Spleen (tissue), 11 donors: ENCODE results near the gene SNX5. TPM values are rescaled to one million over a fixed set of nuclear protein-coding genes. Genes with fewer than 3 reads are reported as not detected.

Experiments
- DNase-seq: peaks from one replicate; pipeline ENCODE4 v3.0.0-alpha.2; 2020
- H3K27ac ChIP-seq, 8 donors: fragments of 200-600 bp; sonication (generic) in 7 of 8; 1 replicate in 4 of 8; 2 replicates in 4 of 8; pipeline versions ENCODE4 v1.5.0 to v1.8.0; 2016 to 2021; ENCODE audit warnings: inconsistent platforms in 4 of 8, mild to moderate bottlenecking in 4 of 8, moderate library complexity in 1 of 8
- H3K27me3 ChIP-seq, 7 donors: fragments of 200-600 bp; sonication (generic) in 6 of 7; replicated peaks in 1 of 7; 1 replicate in 4 of 7; 2 replicates in 3 of 7; pipeline versions ENCODE4 v1.5.0 to v1.8.0; 2016 to 2021; ENCODE audit warnings: inconsistent platforms in 3 of 7, mild to moderate bottlenecking in 1 of 7
- H3K36me3 ChIP-seq, 6 donors: fragments of 200-600 bp; sonication (generic) in 5 of 6; 1 replicate in 4 of 6; 2 replicates in 2 of 6; pipeline versions ENCODE4 v1.5.0 to v1.8.0; 2016 to 2021; ENCODE audit warnings: inconsistent platforms in 2 of 6
- H3K4me1 ChIP-seq, 6 donors: fragments of 200-600 bp; sonication (generic) in 5 of 6; 1 replicate in 3 of 6; 2 replicates in 3 of 6; pipeline versions ENCODE4 v1.5.0 to v1.8.0; 2016 to 2021; ENCODE audit warnings: inconsistent platforms in 3 of 6
- H3K4me3 ChIP-seq, 8 donors: fragments of 200-600 bp; sonication (generic) in 7 of 8; 1 replicate in 4 of 8; 2 replicates in 4 of 8; pipeline versions ENCODE4 v1.5.0 to v1.8.0; 2016 to 2021; ENCODE audit warnings: inconsistent platforms in 4 of 8, mild to moderate bottlenecking in 4 of 8, moderate library complexity in 2 of 8
- H3K9me3 ChIP-seq, 8 donors: fragments of 200-600 bp; sonication (generic) in 7 of 8; 1 replicate in 4 of 8; 2 replicates in 4 of 8; pipeline versions ENCODE4 v1.5.0 to v1.8.0; 2016 to 2021; ENCODE audit warnings: inconsistent platforms in 4 of 8
- POLR2A ChIP-seq, 3 donors: fragments of 450-650 bp; IDR thresholded peaks; one replicate each; pipeline ENCODE4 v1.5.1; 2017; ENCODE audit warnings: antibody characterized with exemption in 3 of 3, mild to moderate bottlenecking in 1 of 3
- POLR2AphosphoS5 ChIP-seq, 3 donors: sonication (generic); formaldehyde crosslinking; IDR thresholded peaks; one replicate each; pipeline ENCODE4 v1.5.1; 2017; ENCODE audit warnings: antibody characterized with exemption in 3 of 3
- WGBS, 5 donors: extraction: QIAGEN DNeasy Blood & Tissue Kit in 3 of 5; methylation state at CpG; one replicate each; pipeline versions ENCODE4 v1.1.5 to v1.1.7; 2013 to 2018; 5-methylcytosine and 5-hydroxymethylcytosine counted together
- intact Hi-C: fragments of 100-400 bp; cut with DNase I; formaldehyde crosslinking; loops from one replicate; pipeline ENCODE4 v1.15.0; 2023; ENCODE audit warnings: low total_unique reads
- polyA plus RNA-seq, 3 donors: library from polyadenylated mRNA; stranded (reverse); fragments of 200-250 nt; gene quantifications; one replicate each; pipeline ENCODE4 v1.2.1, GENCODE V29; 2013
- total RNA-seq, 7 donors: library from RNA; depleted of rRNA in 3 of 7; stranded (reverse); fragments of >200 nt in 3 of 7; fragmentation: NEBNext Ultra II Directional in 4 of 7; extraction: Animal tissue kit (Norgen Biotek cat#: 25700) in 4 of 7; gene quantifications; one replicate each; pipeline versions ENCODE4 v1.1.0 to v1.2.1, GENCODE V29; 2016 to 2021
- TF ChIP-seq, protein P1 (sequence below), 11 experiments: fragments of 200-600 bp in 7 of 11; fragments of 450-650 bp in 4 of 11; sonication (generic) in 4 of 11; IDR thresholded peaks in 8 of 11; conservative IDR thresholded peaks in 3 of 11; 1 replicate in 7 of 11; 2 replicates in 4 of 11; pipeline versions ENCODE4 v1.4.0 to v1.8.0; 2016 to 2021; ENCODE audit warnings: antibody characterized with exemption in 11 of 11, inconsistent platforms in 4 of 11, mild to moderate bottlenecking in 1 of 11
- donor health status: healthy with polysubstance abuse.
- donor health status: DM: no; HTN: no; CAD: no; lungs with moderate emphysema.
- donor health status: DM: no; HTN: no; CAD: no.
- donor health status: Bipolar disorder and iron deficiency.
- donor health status: healthy.
- donor health status: DM: no; HTN: no; CAD: no.
- donor health status: DM: yes; HTN: yes; CAD: no.

Gene SNX5
- total and polyA plus RNA-seq, 10 donors: 126 to 261 (median 175) TPM

- DNase-seq: no peak
- H3K4me3 ChIP-seq: no peak overlapping the region
- no peak overlapping the region for H3K27ac ChIP-seq
- H3K9me3 ChIP-seq: no peaks in the 10 kb centered on the region
- no peak for TF ChIP-seq POLR2A (IDR thresholded peaks at IDR 0.05)
- TF ChIP-seq, protein P1, sequence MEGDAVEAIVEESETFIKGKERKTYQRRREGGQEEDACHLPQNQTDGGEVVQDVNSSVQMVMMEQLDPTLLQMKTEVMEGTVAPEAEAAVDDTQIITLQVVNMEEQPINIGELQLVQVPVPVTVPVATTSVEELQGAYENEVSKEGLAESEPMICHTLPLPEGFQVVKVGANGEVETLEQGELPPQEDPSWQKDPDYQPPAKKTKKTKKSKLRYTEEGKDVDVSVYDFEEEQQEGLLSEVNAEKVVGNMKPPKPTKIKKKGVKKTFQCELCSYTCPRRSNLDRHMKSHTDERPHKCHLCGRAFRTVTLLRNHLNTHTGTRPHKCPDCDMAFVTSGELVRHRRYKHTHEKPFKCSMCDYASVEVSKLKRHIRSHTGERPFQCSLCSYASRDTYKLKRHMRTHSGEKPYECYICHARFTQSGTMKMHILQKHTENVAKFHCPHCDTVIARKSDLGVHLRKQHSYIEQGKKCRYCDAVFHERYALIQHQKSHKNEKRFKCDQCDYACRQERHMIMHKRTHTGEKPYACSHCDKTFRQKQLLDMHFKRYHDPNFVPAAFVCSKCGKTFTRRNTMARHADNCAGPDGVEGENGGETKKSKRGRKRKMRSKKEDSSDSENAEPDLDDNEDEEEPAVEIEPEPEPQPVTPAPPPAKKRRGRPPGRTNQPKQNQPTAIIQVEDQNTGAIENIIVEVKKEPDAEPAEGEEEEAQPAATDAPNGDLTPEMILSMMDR (IDR thresholded peaks at IDR 0.05 in 8 of 11, conservative IDR thresholded peaks at IDR 0.05 in 3 of 11): no peak
- TF ChIP-seq POLR2AphosphoS5 (IDR thresholded peaks at IDR 0.05): no peak
- intact Hi-C loops: no loop called here
- no peaks in the 10 kb centered on the region for H3K4me1 ChIP-seq
- no peaks in the 10 kb centered on the region for H3K36me3 ChIP-seq
- H3K27me3 ChIP-seq: peaks cover 0 to 17% (median 0%) of the 10 kb centered on the region in 7 donors
- 79 to 89% (median 84%) methylated on average over 11 of the region's 11 CpGs for WGBS, 5 donors
Observed at GRCh38 chr20:17925141-17925939, 43.3 kb downstream of the SNX5 start.

DNA sequence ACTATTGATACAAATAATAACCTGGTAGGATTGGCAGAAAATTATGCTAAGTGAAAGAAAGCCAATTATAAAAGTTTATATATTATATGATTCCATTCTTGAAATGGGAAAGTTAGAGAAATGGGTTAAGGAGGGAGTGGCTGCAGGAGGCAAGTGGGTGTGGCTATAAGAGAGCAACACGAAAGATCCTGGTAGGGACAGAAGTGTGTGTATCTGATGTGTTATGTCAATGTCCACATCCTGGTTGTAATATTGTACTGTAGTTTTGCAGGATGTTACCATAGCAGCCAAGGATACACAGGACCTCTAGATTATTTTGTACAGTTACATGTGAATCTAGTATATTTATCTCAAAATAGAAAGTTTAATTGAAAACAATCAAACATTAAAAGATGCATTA, 46.8 kb downstream of the SNX5 start:
- intact Hi-C loops: no loop called here
- no peaks in the 10 kb centered on the region for H3K9me3 ChIP-seq
- H3K4me3 ChIP-seq: no peak overlapping the region
- TF ChIP-seq POLR2AphosphoS5 (IDR thresholded peaks at IDR 0.05): no peak
- TF ChIP-seq, protein P1 (IDR thresholded peaks at IDR 0.05 in 8 of 11, conservative IDR thresholded peaks at IDR 0.05 in 3 of 11): no peak
- no peak for TF ChIP-seq POLR2A (IDR thresholded peaks at IDR 0.05)
- WGBS, 5 donors: 13 to 48% (median 21%) methylated on average over 1 of the region's 1 CpG
- H3K4me1 ChIP-seq: no peaks in the 10 kb centered on the region
- no peak for DNase-seq
- H3K27me3 ChIP-seq: no peaks in the 10 kb centered on the region
- H3K36me3 ChIP-seq: no peaks in the 10 kb centered on the region
- no peak overlapping the region for H3K27ac ChIP-seq

GRCh38 chr20:17919149-17919548, 49.4 kb downstream of the SNX5 start:
- intact Hi-C loops: no loop called here

More at GRCh38 chr20:17919149-17919548, 49.4 kb downstream of the SNX5 start:
- TF ChIP-seq POLR2AphosphoS5 (IDR thresholded peaks at IDR 0.05) (no peak), POLR2A (IDR thresholded peaks at IDR 0.05) (no peak)
- TF ChIP-seq, protein P1 (IDR thresholded peaks at IDR 0.05 in 8 of 11, conservative IDR thresholded peaks at IDR 0.05 in 3 of 11): no peak
- Histone ChIP-seq H3K27ac (no peak overlapping the region), H3K9me3 (no peaks in the 10 kb centered on the region), H3K4me1 (no peaks in the 10 kb centered on the region), H3K36me3 (no peaks in the 10 kb centered on the region), H3K27me3 (no peaks in the 10 kb centered on the region), H3K4me3 (no peak overlapping the region)
- no peak for DNase-seq
- 94 to 98% (median 96%) methylated on average over 8 of the region's 8 CpGs for WGBS, 5 donors
